GM19397 (cell line): ENCODE data around the gene THPO.
A peak's percentile ranks its signal among the peaks of the same experiment; 100 is the strongest.

Source experiments
- ATAC-seq: cut with Tn5 transposase; IDR thresholded peaks from one replicate; pipeline ENCODE4 v1.9.1; 2021; ENCODE audit warnings: mild to moderate bottlenecking, moderate library complexity; ENCODE audit not compliant: unreplicated experiment

THPO gene

GRCh38 chr3:184335661-184336546 lies 42.1 kb downstream of the THPO start:
- ATAC-seq: peak; percentile 77

GRCh38 chr3:184335291-184335660 lies 42.7 kb downstream of the THPO start:
- ATAC-seq: no peak

- no peak for ATAC-seq
Measured at GRCh38 chr3:184334470-184335158, 43.4 kb downstream of the THPO start.

- ATAC-seq: no peak
Measured at GRCh38 chr3:184333700-184334099, 44.3 kb downstream of the THPO start.

GRCh38 chr3:184333190-184333589 lies 44.8 kb downstream of the THPO start:
- no peak for ATAC-seq

- no peak for ATAC-seq
Measured at GRCh38 chr3:184332370-184333090, 45.5 kb downstream of the THPO start.

- ATAC-seq: no peak
Measured at GRCh38 chr3:184328516-184328915, 49.5 kb downstream of the THPO start.

GRCh38 chr3:184327171-184327570 lies 50.8 kb downstream of the THPO start:
- no peak for ATAC-seq

GRCh38 chr3:184325715-184326369 lies 52.2 kb downstream of the THPO start:
- no peak for ATAC-seq

GRCh38 chr3:184325269-184325668 lies 52.7 kb downstream of the THPO start:
- ATAC-seq: no peak

- no peak for ATAC-seq
Measured at GRCh38 chr3:184323696-184324095, 54.3 kb downstream of the THPO start.

- no peak for ATAC-seq
Measured at GRCh38 chr3:184322731-184323487, 55.1 kb downstream of the THPO start.
